ENCODE data around the gene RIPK3.
A peak's percentile ranks its signal among the peaks of the same experiment; 100 is the strongest.
"Not testable (repeated sequence)": the region's sequence is repeated elsewhere in the genome, so short reads cannot be mapped to it uniquely, and the experiment has no call there.

The RIPK3 gene

GRCh38 chr14:24334431-24335291, 5.1 kb downstream of the RIPK3 start, which contains the start of gene ADCY4:
Gene ADCY4 (minus strand): TSS chr14:24335071. CDS start chr14:24334652, 419 bp downstream.
- Histone ChIP-seq H3K36me3 (ENCODE audit: control insufficient read depth in 5 of 5, insufficient read depth in 5 of 5, low read length in 5 of 5) (peaks cover 0 to 38% (median 9%) of the 10 kb centered on the region in 5 donors), H3K27me3 (ENCODE audit: control insufficient read depth in 5 of 5, insufficient read depth in 4 of 5, low read length in 5 of 5) (peaks cover 0 to 27% (median 20%) of the 10 kb centered on the region in 5 donors), H3K4me3 (ENCODE audit: low read depth in 1 of 5, low read length in 5 of 5) (peak within 1 kb of the TSS; percentile 27 to 77 (median 71)), H3K9ac (ENCODE audit: low read length in 5 of 5) (peak within 1 kb of the TSS in 4 of 5 donors; percentile 57 to 83 (median 70)), H3K9me3 (ENCODE audit: control insufficient read depth in 5 of 5, low read length in 5 of 5) (no peaks in the 10 kb centered on the region), H3K4me1 (ENCODE audit: control insufficient read depth in 5 of 5, insufficient read depth in 5 of 5, low read length in 5 of 5) (peaks cover 12 to 67% (median 56%) of the 10 kb centered on the region in 5 donors), H3K27ac (ENCODE audit: low read depth, low read length) (peak within 1 kb of the TSS; percentile 88)

GRCh38 chr14:24332268-24332993, 7.4 kb downstream of the RIPK3 start:
- Histone ChIP-seq H3K4me1 (ENCODE audit: control insufficient read depth in 5 of 5, insufficient read depth in 5 of 5, low read length in 5 of 5) (peaks cover 7 to 62% (median 50%) of the 10 kb centered on the region in 5 donors), H3K36me3 (ENCODE audit: control insufficient read depth in 5 of 5, insufficient read depth in 5 of 5, low read length in 5 of 5) (peaks cover 0 to 33% (median 13%) of the 10 kb centered on the region in 5 donors), H3K4me3 (ENCODE audit: low read depth in 1 of 5, low read length in 5 of 5) (peak overlapping the region in 3 of 5 donors; percentile 11 to 57 (median 25)), H3K27me3 (ENCODE audit: control insufficient read depth in 5 of 5, insufficient read depth in 4 of 5, low read length in 5 of 5) (peaks cover 0 to 24% (median 20%) of the 10 kb centered on the region in 5 donors), H3K9ac (ENCODE audit: low read length in 5 of 5) (no peak overlapping the region), H3K27ac (ENCODE audit: low read depth, low read length) (no peak overlapping the region), H3K9me3 (ENCODE audit: control insufficient read depth in 5 of 5, low read length in 5 of 5) (no peaks in the 10 kb centered on the region)

DNA sequence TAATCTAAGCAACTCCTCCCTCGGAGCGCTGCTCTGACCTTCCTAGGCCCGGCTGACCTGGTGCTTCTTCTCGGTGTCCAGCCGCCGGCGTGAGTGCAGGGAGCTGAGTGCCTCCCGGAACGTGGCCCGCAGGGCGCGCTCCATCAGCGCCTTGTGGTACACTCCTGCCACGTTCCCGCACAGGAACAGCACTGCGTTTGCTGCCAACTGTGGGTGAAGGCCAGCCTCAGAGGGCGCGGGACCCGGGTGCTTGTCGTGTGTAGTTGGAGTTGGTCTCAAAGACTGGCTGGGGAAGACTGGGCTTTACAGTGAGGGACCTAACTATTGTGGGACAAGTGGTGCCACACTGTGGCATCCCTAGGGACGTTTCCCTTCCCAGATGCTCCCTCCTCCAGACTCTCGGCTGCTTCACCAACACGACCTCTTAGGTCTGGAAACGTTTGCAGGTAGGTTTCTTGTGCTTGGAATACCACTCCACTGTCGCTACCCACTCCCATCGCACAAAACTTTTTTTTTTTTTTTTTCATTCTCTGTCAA, 8.0 kb downstream of the RIPK3 start:
- no peak overlapping the region for H3K4me3 ChIP-seq (ENCODE audit: low read depth in 1 of 5, low read length in 5 of 5)
- no peak overlapping the region for H3K27ac ChIP-seq (ENCODE audit: low read depth, low read length)
- H3K9me3 ChIP-seq (ENCODE audit: control insufficient read depth in 5 of 5, low read length in 5 of 5), result no peaks in the 10 kb centered on the region
- peaks cover 7 to 68% (median 56%) of the 10 kb centered on the region in 5 donors for H3K4me1 ChIP-seq (ENCODE audit: control insufficient read depth in 5 of 5, insufficient read depth in 5 of 5, low read length in 5 of 5)
- peaks cover 0 to 22% (median 16%) of the 10 kb centered on the region in 5 donors for H3K27me3 ChIP-seq (ENCODE audit: control insufficient read depth in 5 of 5, insufficient read depth in 4 of 5, low read length in 5 of 5)
- no peak overlapping the region for H3K9ac ChIP-seq (ENCODE audit: low read length in 5 of 5)
- peaks cover 0 to 27% (median 15%) of the 10 kb centered on the region in 5 donors for H3K36me3 ChIP-seq (ENCODE audit: control insufficient read depth in 5 of 5, insufficient read depth in 5 of 5, low read length in 5 of 5)

DNA sequence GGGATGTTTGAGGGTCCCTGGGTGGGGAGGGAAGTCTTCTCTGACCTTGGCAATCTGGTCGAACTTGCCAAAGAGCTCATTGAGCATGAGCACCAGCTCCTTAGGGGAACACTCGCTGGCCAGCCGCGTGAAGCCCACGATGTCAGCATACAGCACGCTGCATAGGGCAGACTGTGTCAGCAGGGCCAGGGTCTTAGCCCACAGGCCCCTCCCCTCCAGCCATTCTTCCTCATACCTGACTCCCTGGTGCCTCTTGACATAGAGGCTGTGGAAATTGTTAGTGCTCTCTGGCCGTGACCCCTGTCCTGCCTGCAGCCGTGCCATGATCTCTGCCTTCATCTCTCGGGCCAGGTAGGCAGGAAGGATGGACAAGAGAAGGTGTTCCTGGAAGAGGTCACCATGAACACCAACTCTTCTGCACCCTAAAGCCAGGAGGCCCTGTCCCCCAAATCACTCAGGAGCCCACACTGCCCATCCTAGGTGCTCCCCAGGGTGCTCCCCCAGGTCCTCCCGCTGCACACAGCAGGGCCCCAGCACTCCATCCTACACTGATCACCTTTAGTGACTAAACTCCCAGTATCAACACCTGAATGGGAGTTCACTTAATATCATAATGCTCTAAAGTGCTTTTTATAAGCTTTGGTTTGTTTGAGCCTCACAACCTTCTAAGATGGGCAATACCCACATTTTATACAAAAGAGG, 8.7 kb downstream of the RIPK3 start:
- Histone ChIP-seq H3K4me3 (ENCODE audit: low read depth in 1 of 5, low read length in 5 of 5) (no peak overlapping the region), H3K36me3 (ENCODE audit: control insufficient read depth in 5 of 5, insufficient read depth in 5 of 5, low read length in 5 of 5) (peaks cover 0 to 25% (median 14%) of the 10 kb centered on the region in 5 donors), H3K27ac (ENCODE audit: low read depth, low read length) (no peak overlapping the region), H3K27me3 (ENCODE audit: control insufficient read depth in 5 of 5, insufficient read depth in 4 of 5, low read length in 5 of 5) (peaks cover 0 to 21% (median 16%) of the 10 kb centered on the region in 5 donors), H3K9me3 (ENCODE audit: control insufficient read depth in 5 of 5, low read length in 5 of 5) (no peaks in the 10 kb centered on the region), H3K9ac (ENCODE audit: low read length in 5 of 5) (no peak overlapping the region), H3K4me1 (ENCODE audit: control insufficient read depth in 5 of 5, insufficient read depth in 5 of 5, low read length in 5 of 5) (peaks cover 7 to 71% (median 56%) of the 10 kb centered on the region in 5 donors)

GRCh38 chr14:24329736-24330135, 10.1 kb downstream of the RIPK3 start:
- no peaks in the 10 kb centered on the region for H3K9me3 ChIP-seq (ENCODE audit: control insufficient read depth in 5 of 5, low read length in 5 of 5)
- no peak overlapping the region for H3K27ac ChIP-seq (ENCODE audit: low read depth, low read length)
- H3K27me3 ChIP-seq (ENCODE audit: control insufficient read depth in 5 of 5, insufficient read depth in 4 of 5, low read length in 5 of 5), result peaks cover 0 to 13% (median 9%) of the 10 kb centered on the region in 5 donors
- no peak overlapping the region for H3K4me3 ChIP-seq (ENCODE audit: low read depth in 1 of 5, low read length in 5 of 5)
- H3K36me3 ChIP-seq (ENCODE audit: control insufficient read depth in 5 of 5, insufficient read depth in 5 of 5, low read length in 5 of 5), result peaks cover 0 to 39% (median 19%) of the 10 kb centered on the region in 5 donors
- H3K9ac ChIP-seq (ENCODE audit: low read length in 5 of 5), result no peak overlapping the region
- peaks cover 4 to 59% (median 44%) of the 10 kb centered on the region in 5 donors for H3K4me1 ChIP-seq (ENCODE audit: control insufficient read depth in 5 of 5, insufficient read depth in 5 of 5, low read length in 5 of 5)

DNA sequence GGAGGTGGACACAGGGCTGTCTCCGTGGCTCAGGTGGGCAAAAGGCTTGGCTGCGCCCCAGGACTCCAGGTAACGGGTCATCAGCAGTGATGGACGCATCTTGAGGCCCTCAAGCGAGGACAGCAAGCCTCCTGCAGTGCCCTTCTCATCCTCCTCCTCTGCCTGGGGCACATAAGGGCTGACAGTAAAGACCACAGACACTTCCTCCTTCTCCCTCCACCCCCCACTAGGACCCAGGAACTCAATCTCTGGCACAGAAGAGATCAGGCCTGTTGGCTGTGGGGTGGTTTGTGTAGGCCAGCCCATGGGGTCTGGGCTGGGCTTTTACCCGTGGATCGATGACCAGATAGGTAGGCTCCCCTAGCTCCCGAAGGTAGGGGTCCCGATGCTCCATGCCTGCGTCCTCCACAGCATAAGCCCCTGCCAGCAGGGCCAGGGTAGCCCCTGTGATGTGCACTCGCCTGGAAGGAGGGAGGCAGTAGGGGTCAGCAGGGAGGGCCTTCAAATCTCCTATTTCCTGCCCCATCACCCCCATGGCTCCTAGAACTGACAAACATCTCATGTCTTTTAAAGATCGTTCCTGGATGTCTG, 10.6 kb downstream of the RIPK3 start:
- Histone ChIP-seq H3K4me1 (ENCODE audit: control insufficient read depth in 5 of 5, insufficient read depth in 5 of 5, low read length in 5 of 5) (peaks cover 4 to 53% (median 39%) of the 10 kb centered on the region in 5 donors), H3K9ac (ENCODE audit: low read length in 5 of 5) (no peak overlapping the region), H3K4me3 (ENCODE audit: low read depth in 1 of 5, low read length in 5 of 5) (no peak overlapping the region), H3K27ac (ENCODE audit: low read depth, low read length) (no peak overlapping the region), H3K27me3 (ENCODE audit: control insufficient read depth in 5 of 5, insufficient read depth in 4 of 5, low read length in 5 of 5) (peaks cover 0 to 9% (median 7%) of the 10 kb centered on the region in 5 donors), H3K9me3 (ENCODE audit: control insufficient read depth in 5 of 5, low read length in 5 of 5) (no peaks in the 10 kb centered on the region), H3K36me3 (ENCODE audit: control insufficient read depth in 5 of 5, insufficient read depth in 5 of 5, low read length in 5 of 5) (peaks cover 0 to 43% (median 22%) of the 10 kb centered on the region in 5 donors)

- H3K27me3 ChIP-seq (ENCODE audit: control insufficient read depth in 5 of 5, insufficient read depth in 4 of 5, low read length in 5 of 5); H3K4me3 ChIP-seq (ENCODE audit: low read depth in 1 of 5, low read length in 5 of 5): not testable (repeated sequence)
- H3K36me3 ChIP-seq (ENCODE audit: control insufficient read depth in 5 of 5, insufficient read depth in 5 of 5, low read length in 5 of 5), result peaks cover 0 to 54% (median 34%) of the 10 kb centered on the region in 5 donors
Observed at GRCh38 chr14:24327914-24328313, 11.9 kb downstream of the RIPK3 start.

DNA sequence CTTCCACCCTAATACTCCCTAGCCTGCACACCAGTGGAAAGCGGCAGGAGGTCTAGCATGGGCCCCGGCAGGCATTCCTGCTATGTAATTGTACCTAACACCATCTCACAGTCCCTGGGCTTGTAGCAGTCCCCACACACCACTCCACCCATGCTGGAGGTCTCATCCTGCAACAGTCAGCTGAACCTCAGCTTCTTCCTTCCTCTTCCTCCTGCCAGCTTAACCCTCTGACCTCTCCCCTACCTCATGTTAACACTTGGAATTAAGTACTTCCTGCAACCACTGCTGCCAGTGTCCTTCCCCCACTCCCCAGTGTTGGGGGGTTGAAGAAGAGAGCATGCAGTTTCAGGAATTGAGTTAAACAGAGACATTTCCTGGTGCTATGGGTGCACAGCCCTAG, 12.5 kb downstream of the RIPK3 start:
- peaks cover 0 to 61% (median 37%) of the 10 kb centered on the region in 5 donors for H3K36me3 ChIP-seq (ENCODE audit: control insufficient read depth in 5 of 5, insufficient read depth in 5 of 5, low read length in 5 of 5)
- H3K9ac ChIP-seq (ENCODE audit: low read length in 5 of 5), result no peak overlapping the region

More at GRCh38 chr14:24327914-24328313, 11.9 kb downstream of the RIPK3 start:
- not testable (repeated sequence) for H3K9ac ChIP-seq (ENCODE audit: low read length in 5 of 5); H3K27ac ChIP-seq (ENCODE audit: low read depth, low read length); H3K9me3 ChIP-seq (ENCODE audit: control insufficient read depth in 5 of 5, low read length in 5 of 5)
- H3K4me1 ChIP-seq (ENCODE audit: control insufficient read depth in 5 of 5, insufficient read depth in 5 of 5, low read length in 5 of 5), result peaks cover 3 to 41% (median 28%) of the 10 kb centered on the region in 5 donors

GRCh38 chr14:24325963-24326362, 13.8 kb downstream of the RIPK3 start:
- H3K4me1 ChIP-seq (ENCODE audit: control insufficient read depth in 5 of 5, insufficient read depth in 5 of 5, low read length in 5 of 5), result peaks cover 0 to 27% (median 14%) of the 10 kb centered on the region in 5 donors
- H3K36me3 ChIP-seq (ENCODE audit: control insufficient read depth in 5 of 5, insufficient read depth in 5 of 5, low read length in 5 of 5), result peaks cover 0 to 60% (median 43%) of the 10 kb centered on the region in 5 donors
- no peaks in the 10 kb centered on the region for H3K9me3 ChIP-seq (ENCODE audit: control insufficient read depth in 5 of 5, low read length in 5 of 5)

More for the DNA sequence above, 12.5 kb downstream of the RIPK3 start:
- Histone ChIP-seq H3K27me3 (ENCODE audit: control insufficient read depth in 5 of 5, insufficient read depth in 4 of 5, low read length in 5 of 5) (peaks cover 0 to 2% (median 0%) of the 10 kb centered on the region in 5 donors), H3K4me3 (ENCODE audit: low read depth in 1 of 5, low read length in 5 of 5) (peak overlapping the region in 1 of 5 donors; percentile 32), H3K9me3 (ENCODE audit: control insufficient read depth in 5 of 5, low read length in 5 of 5) (no peaks in the 10 kb centered on the region), H3K4me1 (ENCODE audit: control insufficient read depth in 5 of 5, insufficient read depth in 5 of 5, low read length in 5 of 5) (peaks cover 3 to 35% (median 22%) of the 10 kb centered on the region in 5 donors), H3K27ac (ENCODE audit: low read depth, low read length) (no peak overlapping the region)

More at GRCh38 chr14:24325963-24326362, 13.8 kb downstream of the RIPK3 start:
- Histone ChIP-seq H3K27me3 (ENCODE audit: control insufficient read depth in 5 of 5, insufficient read depth in 4 of 5, low read length in 5 of 5) (no peaks in the 10 kb centered on the region), H3K9ac (ENCODE audit: low read length in 5 of 5) (no peak overlapping the region), H3K4me3 (ENCODE audit: low read depth in 1 of 5, low read length in 5 of 5) (no peak overlapping the region), H3K27ac (ENCODE audit: low read depth, low read length) (no peak overlapping the region)

Data from subcutaneous abdominal adipose tissue (tissue), 5 donors.